Progenitor cell of endocrine pancreas (in vitro differentiated cells): ENCODE data around the gene TMEM62. TPM values are rescaled to one million over a fixed set of nuclear protein-coding genes. Genes with fewer than 3 reads are reported as not detected.

Experiments
- DNase-seq: peaks from one replicate; pipeline ENCODE4 v3.0.0; 2021; ENCODE audit warnings: low spot score; ENCODE audit not compliant: unreplicated experiment
- H3K27ac Mint-ChIP-seq: 2 replicates; pipeline ENCODE4 v1.8.0; 2021; ENCODE audit warnings: mild to moderate bottlenecking, moderate library complexity, mixed read lengths
- H3K27me3 Mint-ChIP-seq: 2 replicates; pipeline ENCODE4 v1.8.0; 2021; ENCODE audit warnings: mixed read lengths
- H3K36me3 Mint-ChIP-seq: 2 replicates; pipeline ENCODE4 v1.8.0; 2022; ENCODE audit warnings: mixed read lengths; ENCODE audit not compliant: insufficient read depth
- H3K4me1 Mint-ChIP-seq: 2 replicates; pipeline ENCODE4 v1.8.0; 2021; ENCODE audit warnings: low read depth, mixed read lengths
- H3K4me3 Mint-ChIP-seq: 2 replicates; pipeline ENCODE4 v1.8.0; 2021; ENCODE audit warnings: low read depth, mild to moderate bottlenecking, moderate library complexity, mixed read lengths
- H3K9me3 Mint-ChIP-seq: 2 replicates; pipeline ENCODE4 v1.8.0; 2021; ENCODE audit warnings: low read depth, mixed read lengths
- CTCF ChIP-seq: fragments of 200-600 bp; sonication (generic); IDR thresholded peaks from one replicate; pipeline ENCODE4 v1.5.0; 2021; ENCODE audit warnings: antibody characterized with exemption, mild to moderate bottlenecking; ENCODE audit not compliant: unreplicated experiment
- total RNA-seq: library from RNA; stranded (reverse); gene quantifications from 2 replicates; pipeline ENCODE4 v1.2.1, GENCODE V29; 2021

TMEM62 gene
- total RNA-seq, 1 donor from 2014 or later: 30.2 TPM

- Mint-ChIP-seq H3K27ac (no peak overlapping the region), H3K36me3 (no peaks in the 10 kb centered on the region), H3K9me3 (no peaks in the 10 kb centered on the region), H3K4me1 (no peaks in the 10 kb centered on the region), H3K4me3 (no peak overlapping the region), H3K27me3 (peaks cover 25% of the 10 kb centered on the region)
- TF ChIP-seq CTCF: no peak
- no peak for DNase-seq
Observed at GRCh38 chr15:43212299-43212698, 78.9 kb downstream of the TMEM62 start.

GRCh38 chr15:43212951-43213350 is 79.6 kb downstream of the TMEM62 start:
- Mint-ChIP-seq H3K36me3 (no peaks in the 10 kb centered on the region), H3K4me1 (no peaks in the 10 kb centered on the region), H3K9me3 (no peaks in the 10 kb centered on the region), H3K27ac (no peak overlapping the region), H3K4me3 (no peak overlapping the region), H3K27me3 (peaks cover 22% of the 10 kb centered on the region)
- TF ChIP-seq CTCF: no peak
- DNase-seq: no peak

GRCh38 chr15:43213466-43213865 is 80.1 kb downstream of the TMEM62 start:
- H3K4me3 Mint-ChIP-seq: no peak overlapping the region
- no peaks in the 10 kb centered on the region for H3K9me3 Mint-ChIP-seq
- peaks cover 21% of the 10 kb centered on the region for H3K27me3 Mint-ChIP-seq
- H3K36me3 Mint-ChIP-seq: no peaks in the 10 kb centered on the region
- no peaks in the 10 kb centered on the region for H3K4me1 Mint-ChIP-seq
- no peak for TF ChIP-seq CTCF
- no peak overlapping the region for H3K27ac Mint-ChIP-seq
- no peak for DNase-seq

- Mint-ChIP-seq H3K27ac (no peak overlapping the region), H3K4me1 (no peaks in the 10 kb centered on the region), H3K9me3 (no peaks in the 10 kb centered on the region), H3K27me3 (peaks cover 19% of the 10 kb centered on the region), H3K4me3 (no peak overlapping the region), H3K36me3 (no peaks in the 10 kb centered on the region)
- no peak for DNase-seq
- TF ChIP-seq CTCF: no peak
Observed at GRCh38 chr15:43214169-43214568, 80.8 kb downstream of the TMEM62 start.

GRCh38 chr15:43214592-43215295 is 81.4 kb downstream of the TMEM62 start:
- DNase-seq: no peak
- Mint-ChIP-seq H3K36me3 (no peaks in the 10 kb centered on the region), H3K9me3 (no peaks in the 10 kb centered on the region), H3K4me1 (no peaks in the 10 kb centered on the region), H3K27me3 (peaks cover 19% of the 10 kb centered on the region), H3K4me3 (no peak overlapping the region), H3K27ac (no peak overlapping the region)
- TF ChIP-seq CTCF: no peak
